NCI-H1092 treated with DMSO at 0.1 percent for 48 hours (cell line): ENCODE measurements around the gene WDPCP.
"Not testable (repeated sequence)": the region's sequence is repeated elsewhere in the genome, so short reads cannot be mapped to it uniquely, and the experiment has no call there.

Experiments
- DNase-seq: peaks from one replicate; lab custom pipeline; 2025; lab: John Stamatoyannopoulos, UW

The WDPCP gene

DNA sequence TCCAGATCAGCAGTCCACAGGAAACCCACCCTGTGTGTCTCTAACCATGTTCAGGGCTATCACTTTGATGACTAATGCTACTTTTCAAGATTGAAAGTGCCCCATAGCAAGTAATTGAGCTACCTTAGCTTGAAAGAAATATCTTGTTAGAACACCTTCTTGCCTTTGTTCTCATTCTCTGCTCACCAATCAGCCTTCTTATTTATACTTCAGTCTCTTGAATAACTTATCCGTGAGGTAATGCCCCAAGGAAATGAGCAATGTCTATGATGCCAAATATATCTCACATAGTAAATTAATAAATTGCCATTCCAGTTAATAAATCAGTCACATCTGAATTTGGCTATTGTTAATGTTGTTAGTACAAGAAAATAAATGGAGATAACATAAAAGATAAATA lies 141.6 kb downstream of the WDPCP start:
- DNase-seq = no peak

DNA sequence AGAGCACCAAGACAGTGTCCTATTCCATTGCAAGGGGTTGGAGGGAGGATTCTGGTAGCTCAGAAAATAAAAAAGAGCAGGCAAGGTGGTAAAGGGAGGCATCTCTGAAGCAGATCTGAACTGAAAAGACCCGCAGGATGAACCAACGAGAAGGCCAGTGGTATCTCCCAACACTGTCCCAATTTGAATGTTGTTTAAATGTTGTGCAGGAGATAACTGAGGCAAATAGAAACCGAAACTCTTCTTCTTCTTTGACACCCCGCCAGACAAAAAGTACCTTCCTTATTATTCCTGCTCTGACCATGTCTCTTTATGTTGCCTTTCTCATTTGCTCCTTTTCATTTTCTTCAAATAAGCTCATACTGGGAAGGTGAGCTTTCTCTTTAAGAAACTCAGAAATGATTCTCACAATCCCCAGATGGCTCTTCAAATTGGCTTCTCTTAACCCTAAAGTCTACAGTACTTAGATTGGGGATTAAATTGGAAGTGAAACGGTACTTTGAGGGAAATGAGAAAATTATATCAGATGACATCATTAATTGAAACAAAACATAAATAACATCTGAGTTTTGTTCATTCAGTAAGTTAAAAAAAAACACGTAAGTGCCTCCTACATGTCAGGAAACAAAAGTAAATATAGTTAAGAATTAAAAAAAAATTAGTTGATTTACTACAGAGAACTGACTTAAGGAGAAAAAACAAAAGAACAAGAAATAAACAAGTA lies 143.6 kb downstream of the WDPCP start:
- DNase-seq = no peak

DNA sequence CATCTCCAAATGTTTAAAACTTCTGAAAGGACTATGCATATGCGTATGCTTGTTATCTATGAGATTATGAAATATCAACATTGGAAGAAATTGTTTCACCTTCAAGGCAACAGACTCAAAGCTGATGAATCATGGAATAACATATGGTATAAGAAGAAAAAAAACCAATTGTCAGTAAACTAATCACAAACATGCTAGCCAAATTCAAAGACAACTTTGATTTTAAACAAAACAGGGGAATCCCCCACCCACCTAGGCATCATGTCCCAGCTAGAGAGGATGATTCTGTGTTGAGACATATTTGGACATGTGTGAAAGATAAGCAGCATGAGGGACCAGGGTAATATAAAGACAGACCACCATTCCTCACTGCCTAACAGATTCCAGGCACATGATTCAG lies 147.7 kb downstream of the WDPCP start:
- DNase-seq = no peak

DNA sequence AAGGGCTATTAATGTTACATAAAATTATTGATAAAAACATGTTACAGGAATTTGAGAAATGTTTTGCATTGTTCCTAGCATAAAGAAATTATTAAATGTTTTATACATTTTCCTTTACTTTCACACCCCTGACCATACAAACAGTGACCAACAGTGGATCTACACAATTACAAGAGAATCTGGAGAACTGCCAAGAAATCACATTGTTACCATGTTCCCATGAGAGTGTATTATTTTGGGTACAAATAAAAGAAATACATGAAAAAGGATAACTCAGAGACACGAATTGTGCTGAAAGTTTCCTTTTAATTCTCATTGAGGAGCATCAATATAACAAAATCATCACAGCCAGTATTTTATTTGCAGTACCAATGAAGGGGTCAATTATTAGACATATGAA lies 150.1 kb downstream of the WDPCP start:
- no peak for DNase-seq

DNA sequence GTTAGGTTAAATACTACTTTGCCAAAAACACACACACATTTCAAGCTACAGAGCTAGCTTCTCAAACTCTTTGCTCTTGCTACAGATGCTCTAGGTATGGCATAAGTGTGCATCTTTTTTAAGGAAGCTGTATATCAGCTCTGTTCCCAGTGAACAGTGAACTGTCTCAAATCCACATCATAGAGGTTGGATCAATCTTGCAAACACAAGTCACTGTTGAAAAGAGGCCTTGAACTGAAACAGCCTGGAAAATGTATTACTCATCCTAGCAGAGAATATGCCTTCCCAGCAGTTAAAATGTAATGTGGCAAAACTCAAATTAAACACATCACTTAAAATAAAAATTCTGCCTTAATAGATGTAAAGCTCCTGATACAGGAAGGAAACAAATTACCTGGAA lies 151.8 kb downstream of the WDPCP start:
- no peak for DNase-seq

DNA sequence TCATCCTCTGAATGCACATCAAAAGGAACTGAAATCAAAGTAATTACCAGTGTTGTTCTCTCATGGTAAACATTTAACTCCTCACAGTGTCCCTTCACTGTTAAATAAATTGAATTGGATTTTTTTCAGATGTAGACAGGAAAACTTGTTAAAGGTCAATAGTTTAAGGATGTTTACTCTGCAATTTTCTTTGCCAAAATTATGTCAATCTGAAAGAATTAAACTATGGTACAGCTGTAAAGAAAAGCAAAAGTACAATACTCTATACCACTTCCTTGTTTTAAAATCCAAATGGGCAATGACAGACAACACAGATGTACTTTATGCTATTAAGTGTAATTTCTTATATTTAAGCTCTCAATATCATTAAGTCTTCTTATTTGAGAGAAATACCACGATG lies 153.2 kb downstream of the WDPCP start:
- no peak for DNase-seq

DNA sequence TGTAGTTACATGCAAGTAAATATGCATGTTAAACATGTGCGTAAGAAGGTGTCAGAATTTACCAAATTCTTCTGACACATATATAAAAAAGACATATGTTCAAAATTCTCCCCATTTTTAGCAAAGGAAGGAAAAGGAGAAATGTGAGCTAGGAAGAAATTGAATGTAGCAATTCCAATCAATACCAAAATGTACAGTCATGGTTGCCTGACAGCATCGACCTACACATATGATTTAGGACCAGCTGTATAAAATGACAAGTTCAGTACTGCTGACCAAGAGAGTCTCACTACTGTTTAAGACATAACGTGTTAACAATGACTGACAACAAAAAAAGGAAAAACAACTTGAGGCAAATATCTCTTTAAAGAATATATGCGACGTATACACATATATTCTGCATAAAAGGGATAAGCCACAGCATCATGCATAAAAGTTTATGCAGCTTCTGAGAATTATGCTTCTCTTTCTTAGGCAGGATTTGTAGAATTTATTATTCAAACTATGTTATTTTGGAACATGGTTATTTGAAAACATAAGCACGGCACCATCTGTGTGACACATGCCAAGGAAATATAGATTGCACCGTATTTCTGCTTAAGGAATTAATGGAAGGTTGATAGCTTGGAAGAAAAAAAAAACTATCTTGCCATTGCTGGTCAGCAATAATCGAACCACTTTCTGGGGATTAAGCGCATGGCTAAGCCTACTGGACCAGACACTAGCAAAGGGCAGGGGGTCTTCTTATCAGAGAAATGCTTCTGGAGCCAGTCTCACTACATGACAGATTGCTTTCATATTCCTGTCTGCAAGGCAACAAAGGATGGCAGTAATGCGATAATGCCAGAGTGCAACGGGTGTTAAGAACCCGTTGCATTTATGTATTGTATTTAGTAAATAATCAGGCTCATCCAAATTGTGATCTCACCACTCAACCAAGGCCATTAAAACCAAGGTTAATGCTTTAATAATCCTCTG lies 154.0 kb downstream of the WDPCP start:
- DNase-seq = peak; percentile 2

DNA sequence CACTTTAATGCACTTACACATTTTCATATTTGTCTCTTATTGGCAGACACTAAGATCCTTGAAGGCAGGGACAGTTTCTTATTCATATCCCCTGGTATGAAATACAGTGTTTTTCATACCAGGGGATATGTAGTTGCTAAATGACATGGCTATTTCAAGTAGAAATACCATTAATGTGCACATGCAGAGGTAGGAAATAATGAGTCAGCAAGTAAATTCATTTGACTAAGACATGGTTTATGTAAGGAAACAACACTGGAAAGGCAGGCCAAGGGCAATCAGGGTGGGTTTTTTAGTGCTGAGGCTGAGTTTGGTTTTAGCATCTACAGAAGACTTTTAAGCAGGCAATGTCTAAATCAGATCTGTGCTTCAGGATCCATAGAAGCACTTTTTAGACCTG lies 155.9 kb downstream of the WDPCP start:
- DNase-seq = no peak

DNA sequence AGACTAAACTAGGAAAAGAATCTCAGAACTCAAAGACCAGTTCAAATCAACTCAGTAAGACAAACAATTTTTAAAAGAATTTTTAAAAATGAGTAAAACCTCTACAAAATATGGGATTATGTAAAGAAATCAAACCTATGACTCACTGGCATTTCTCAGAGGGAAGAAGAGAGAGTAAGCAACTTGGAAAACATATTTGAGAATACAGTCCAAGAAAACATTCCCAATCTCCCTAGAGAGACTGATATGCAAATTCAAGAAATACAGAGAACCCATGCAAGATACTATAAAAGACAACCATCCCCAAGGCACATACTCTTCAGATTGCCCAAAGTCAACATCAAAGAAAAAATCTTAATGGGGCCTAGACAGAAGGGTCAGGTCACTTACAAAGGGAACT lies 162.7 kb downstream of the WDPCP start:
- no peak for DNase-seq

DNA sequence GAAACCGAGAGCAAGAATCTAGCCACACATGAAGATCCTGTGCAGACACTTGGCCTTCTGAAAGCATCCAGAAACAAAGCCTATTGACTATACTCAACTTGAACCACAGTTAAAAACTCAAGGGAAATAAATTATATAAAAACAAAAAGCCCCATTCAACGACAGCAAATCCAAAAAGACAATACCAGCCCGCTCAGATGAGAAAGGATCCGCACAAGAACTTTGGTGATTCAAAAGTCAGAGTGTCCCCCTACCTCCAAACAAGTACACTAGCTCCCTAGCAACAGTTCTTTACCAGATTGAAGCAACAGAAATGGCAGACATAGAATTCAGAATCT lies 163.2 kb downstream of the WDPCP start:
- no peak for DNase-seq

DNA sequence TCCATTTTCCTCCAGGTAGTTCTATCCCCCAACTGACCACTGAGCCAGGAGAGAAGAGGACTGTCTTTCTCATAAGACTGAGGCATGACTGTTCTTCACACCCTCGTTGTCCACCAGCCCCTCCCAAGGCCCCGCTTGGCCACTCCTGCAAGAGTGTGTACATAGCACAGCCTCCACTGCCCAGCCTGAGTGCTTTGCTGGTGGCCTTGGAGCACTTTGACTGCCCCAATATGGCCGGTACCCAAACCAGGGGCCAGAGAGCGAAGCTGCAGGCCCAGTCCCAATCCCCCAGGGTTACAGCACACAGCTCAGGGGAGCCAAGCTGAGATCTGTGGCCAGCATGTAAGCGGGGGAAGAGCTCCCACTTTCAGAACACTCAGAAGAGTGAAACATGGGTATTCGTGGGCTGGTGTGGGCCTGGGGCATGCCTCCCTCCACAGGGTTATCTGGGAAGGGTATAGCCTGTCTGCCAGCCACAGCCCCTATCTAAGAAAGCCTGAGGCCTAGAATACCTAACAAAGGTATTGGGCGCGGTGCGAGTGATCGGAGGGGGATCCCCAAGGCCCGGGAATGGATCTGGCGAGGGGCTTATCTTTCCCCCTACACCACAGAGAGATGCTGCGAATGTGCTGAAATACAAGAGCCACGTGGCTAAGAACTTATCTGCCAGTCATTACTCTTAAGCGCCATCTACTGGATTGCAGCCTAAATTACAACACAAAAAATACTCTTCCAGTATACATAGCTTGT lies 163.8 kb downstream of the WDPCP start:
- peak; percentile 3 for DNase-seq

DNA sequence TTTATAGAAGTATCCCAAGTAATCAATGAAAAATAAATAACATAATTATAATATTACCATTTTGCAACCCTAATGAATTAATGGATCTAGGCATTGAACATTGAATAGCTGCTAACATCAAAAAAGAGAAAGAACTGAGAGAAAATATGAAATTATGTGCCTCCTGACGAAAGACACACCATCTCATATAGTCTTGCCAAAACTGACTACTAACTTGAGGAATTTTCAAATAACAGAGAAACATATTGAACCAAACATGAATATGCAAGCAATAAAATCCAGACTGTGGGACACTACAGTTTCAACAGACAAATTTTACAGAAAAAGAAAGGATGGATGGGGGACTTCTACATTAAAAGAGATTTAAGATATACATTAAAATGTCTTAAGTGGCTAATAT lies 165.7 kb downstream of the WDPCP start:
- DNase-seq = no peak

DNA sequence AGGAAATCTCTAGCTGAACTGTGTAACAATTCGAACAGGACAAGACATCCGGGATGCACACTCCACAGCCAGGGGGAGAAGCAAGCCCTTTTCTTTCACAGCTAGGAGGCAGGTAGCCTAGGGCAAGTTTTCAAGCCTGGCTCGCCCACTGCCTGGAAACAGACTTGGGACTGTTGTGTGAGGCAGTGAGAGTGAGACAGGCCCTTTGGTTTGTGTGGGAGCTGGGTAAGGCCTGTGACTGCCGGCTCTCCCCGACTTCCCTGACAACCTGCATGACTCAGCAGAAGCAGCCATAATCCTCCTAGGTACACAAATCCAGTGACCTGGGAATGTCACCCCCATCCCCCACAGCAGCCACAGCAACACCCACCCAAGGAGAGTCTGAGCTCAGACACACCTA lies 179.7 kb downstream of the WDPCP start:
- DNase-seq = no peak

DNA sequence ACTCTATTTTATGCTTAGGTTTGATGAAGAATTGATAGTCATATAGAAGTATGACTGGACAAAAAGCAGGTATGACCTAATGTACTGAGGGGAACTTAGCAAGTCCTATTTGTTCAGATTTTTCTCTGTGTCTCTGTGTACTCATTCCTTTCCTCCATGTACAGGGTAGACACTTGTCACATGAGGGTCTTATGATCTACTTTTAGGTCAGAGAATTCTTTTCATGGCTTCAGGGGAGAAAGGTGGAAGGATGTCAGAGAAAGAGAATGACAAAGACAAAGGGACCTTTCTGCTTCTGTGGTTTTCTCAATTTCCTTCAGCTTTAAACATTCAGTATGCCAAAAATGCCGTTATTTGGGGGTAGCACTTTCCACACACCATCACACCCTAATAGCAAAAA lies 181.6 kb downstream of the WDPCP start:
- no peak for DNase-seq

DNA sequence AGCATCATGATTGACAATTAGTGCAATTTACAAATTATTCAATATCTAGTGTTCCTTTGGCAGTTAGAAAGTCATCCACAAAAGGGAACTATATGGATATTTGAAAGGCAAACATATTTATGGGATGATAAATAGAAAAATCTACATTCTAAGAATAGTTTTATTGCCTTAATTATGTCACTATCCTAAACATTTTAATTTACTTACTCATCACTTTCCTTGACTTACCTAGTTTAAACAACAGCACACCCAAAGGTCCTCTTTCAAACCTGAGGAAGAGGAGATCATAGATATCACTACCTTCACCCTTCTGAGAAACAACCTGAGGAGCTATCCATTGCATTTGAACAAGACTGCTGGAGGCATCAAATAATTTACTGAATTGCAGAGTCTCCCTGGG lies 184.5 kb downstream of the WDPCP start:
- no peak for DNase-seq

DNA sequence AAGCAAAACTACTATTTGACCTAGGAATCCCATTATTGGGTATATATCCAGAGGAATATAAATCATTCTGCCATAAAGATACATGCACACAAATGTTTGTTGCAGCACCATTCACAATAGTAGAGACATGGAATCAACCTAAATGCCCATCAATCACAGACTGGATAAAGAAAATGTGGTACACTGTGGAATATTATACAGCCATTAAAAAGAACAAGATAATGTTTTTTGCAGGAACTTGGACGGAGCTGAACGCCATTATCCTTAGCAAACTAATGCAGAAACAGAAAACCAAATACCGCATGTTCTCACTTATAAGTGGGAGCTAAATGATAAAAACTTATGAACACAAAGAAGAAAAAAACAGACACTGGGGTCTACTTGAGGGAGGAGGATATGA lies 185.4 kb downstream of the WDPCP start:
- DNase-seq = not testable (repeated sequence)

DNA sequence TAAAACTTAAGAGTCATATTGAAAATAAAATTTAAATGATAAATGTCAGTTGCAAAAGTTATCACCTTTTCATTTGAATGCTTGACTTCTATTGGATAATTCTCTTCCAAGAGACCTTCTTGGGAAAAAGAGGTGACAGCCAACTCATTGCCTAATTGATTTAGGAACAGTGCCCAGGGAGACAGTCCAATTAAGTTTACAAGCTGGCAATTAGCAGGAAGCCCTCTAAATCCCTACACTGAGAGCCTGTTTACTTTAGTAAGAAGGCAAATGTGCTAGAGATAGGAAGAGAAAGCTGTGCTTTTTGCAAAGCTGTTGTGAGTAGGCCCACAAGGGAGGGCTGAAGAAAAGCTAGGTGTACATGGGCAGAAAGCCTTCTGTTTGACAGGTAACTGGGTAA lies 189.1 kb downstream of the WDPCP start:
- peak; percentile 21 for DNase-seq

DNA sequence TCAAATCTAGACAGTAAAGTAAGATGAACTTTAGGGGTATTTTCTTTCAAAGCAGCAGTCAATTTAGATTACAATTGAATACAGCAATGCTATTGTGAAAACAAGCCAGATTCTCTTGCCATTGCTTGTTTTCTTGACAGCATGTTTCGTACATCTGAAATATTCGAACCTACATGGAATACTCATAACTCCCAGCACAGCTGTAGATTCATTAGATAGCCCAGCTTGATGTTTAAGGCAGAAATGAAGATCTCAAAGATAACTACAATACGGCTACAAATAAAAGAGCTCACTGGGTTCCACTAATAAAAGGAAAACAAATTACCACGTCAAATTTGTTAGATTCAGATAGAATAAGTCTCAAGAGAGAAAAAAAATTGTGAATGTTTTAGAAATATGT lies 208.8 kb downstream of the WDPCP start:
- no peak for DNase-seq

DNA sequence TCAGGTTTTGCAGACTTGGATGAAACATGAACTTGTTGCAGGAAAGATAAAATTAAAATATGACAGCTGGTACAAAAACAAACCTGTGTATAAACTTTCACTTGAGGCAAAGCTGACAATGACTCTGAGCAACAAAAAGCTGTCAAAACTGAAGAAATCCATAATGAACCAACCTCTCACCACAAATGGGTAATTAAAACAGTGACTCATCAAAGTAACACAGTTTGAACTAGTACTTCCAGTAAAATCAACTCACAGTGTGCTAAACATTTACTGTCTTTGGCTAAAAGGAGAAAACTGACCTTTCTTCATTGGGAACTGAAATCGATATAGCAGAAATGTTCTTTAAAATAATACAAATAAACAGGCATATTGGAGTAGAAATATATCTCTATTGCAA lies 209.7 kb downstream of the WDPCP start:
- no peak for DNase-seq

DNA sequence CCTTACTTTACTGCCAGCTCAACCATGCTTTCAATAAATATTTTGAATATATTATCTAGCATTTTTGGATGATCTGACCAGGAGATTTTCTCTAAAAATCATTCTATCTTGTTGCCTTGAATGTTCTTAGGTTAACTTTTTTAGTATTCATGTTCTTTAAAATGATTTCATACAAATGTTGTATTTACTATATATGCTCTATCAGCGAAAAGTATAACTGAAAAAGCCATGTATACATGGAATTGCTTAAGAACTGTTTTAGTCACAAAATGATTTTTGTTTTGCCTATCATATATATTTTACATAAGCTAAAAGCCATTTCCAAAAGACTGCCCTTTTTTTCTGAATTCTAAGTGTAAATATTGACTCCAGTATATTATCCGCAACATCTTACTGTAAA lies 213.9 kb downstream of the WDPCP start:
- DNase-seq = no peak

DNA sequence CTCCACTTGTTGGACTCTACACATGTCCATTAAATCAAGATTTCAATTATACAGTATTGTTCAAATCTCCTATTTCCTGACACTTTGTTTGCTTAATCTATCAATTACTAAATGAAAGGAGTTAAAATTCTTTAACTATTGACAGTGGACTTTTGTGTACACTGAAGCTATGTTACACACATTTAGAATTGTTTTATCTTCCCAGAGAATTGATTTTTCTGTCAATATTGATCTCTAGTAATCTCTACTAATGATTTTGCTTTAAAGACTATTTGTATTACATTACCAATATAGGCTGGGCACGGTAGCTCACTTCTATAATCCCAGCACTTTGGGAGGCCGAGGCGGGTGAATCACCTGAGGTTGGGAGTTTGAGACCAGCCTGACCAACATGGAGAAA lies 215.7 kb downstream of the WDPCP start:
- no peak for DNase-seq

DNA sequence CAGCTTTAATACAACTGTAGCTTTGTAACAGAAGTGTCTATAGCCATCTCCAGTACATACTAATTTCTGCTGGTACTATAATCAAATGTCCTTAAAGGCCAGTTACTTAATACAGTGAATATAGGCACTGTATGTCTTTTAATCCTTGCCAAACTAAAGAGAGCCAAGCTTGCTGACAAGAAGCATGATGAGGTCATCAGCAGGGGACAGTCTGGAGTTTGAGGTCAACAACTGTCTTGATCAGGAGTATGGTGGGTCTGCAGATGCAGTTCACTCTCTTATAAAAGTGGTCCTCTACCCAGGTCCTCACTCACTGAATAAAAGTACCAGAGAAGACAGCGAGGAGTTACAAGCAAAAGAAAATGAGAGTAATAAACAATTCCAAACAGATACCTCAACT lies 219.1 kb downstream of the WDPCP start:
- no peak for DNase-seq

DNA sequence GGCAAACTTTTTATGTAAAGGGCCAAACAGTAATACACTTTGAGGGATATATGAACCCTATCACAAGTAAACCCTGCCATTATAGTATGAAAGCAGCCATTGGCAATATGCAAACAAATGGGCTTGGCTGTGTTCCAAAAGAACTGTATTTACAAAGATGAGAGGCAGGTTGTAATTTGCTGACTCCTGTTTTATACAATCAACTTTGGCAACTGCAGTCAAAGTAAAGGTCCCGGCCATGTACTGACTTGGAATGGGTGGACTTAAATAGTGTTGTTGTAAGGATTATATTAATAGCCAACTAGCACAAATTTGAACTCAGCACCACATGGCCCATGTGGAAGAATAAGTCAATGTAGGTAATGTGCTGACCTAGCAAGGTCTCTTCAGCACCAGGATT lies 223.4 kb downstream of the WDPCP start:
- DNase-seq = peak; percentile 31
